HEK293T (cell line): ENCODE measurements around the gene LDHD.

ENCODE experiments used
- CTCF ChIA-PET: fragments of 350-600 bp; formaldehyde crosslinking; extraction: SDS; loops from one replicate; lab custom pipeline; 2021; ENCODE audit warnings: antibody characterized with exemption, inconsistent platforms; lab: Yijun Ruan, JAX
- POLR2A ChIA-PET: fragments of 350-600 bp; formaldehyde crosslinking; extraction: SDS; loops from one replicate; lab custom pipeline; 2020; ENCODE audit warnings: antibody characterized with exemption, inconsistent platforms; lab: Yijun Ruan, JAX
- DNase-seq: peaks from one replicate; pipeline ENCODE4 v3.0.0; 2012; ENCODE audit warnings: mixed read lengths; ENCODE audit errors: extremely low spot score
- ARNT ChIP-seq: fragments of 450-650 bp; IDR thresholded peaks from 2 replicates; pipeline ENCODE4 v1.6.1; 2017; ENCODE audit warnings: mild to moderate bottlenecking
- BHLHE40 ChIP-seq: fragments of 450-650 bp; IDR thresholded peaks from 2 replicates; pipeline ENCODE4 v1.6.1; 2016; ENCODE audit warnings: mild to moderate bottlenecking, moderate library complexity, borderline replicate concordance
- CTBP1 ChIP-seq: fragments of 450-650 bp; IDR thresholded peaks from 2 replicates; pipeline ENCODE4 v1.6.1; 2016; ENCODE audit warnings: borderline replicate concordance
- ELF4 ChIP-seq: fragments of 450-650 bp; IDR thresholded peaks from 2 replicates; pipeline ENCODE4 v1.6.1; 2017; ENCODE audit warnings: antibody characterized with exemption
- FOXA1 ChIP-seq: fragments of 450-650 bp; IDR thresholded peaks from 2 replicates; pipeline ENCODE4 v1.6.1; 2016; ENCODE audit warnings: mild to moderate bottlenecking
- FOXK2 ChIP-seq: fragments of 450-650 bp; IDR thresholded peaks from 2 replicates; pipeline ENCODE4 v1.6.1; 2016; ENCODE audit warnings: mild to moderate bottlenecking
- FOXM1 ChIP-seq: fragments of 450-650 bp; IDR thresholded peaks from 2 replicates; pipeline ENCODE4 v1.6.1; 2017; ENCODE audit warnings: mild to moderate bottlenecking, borderline replicate concordance
- HDGF ChIP-seq: fragments of 450-650 bp; IDR thresholded peaks from 2 replicates; pipeline ENCODE4 v1.6.1; 2017; ENCODE audit warnings: antibody characterized with exemption, borderline replicate concordance
- L3MBTL2 ChIP-seq: fragments of 450-650 bp; conservative IDR thresholded peaks from 2 replicates; pipeline ENCODE4 v1.6.1; 2016; ENCODE audit warnings: mild to moderate bottlenecking
- LEF1 ChIP-seq: fragments of 450-650 bp; IDR thresholded peaks from 2 replicates; pipeline ENCODE4 v1.6.1; 2017; ENCODE audit warnings: mild to moderate bottlenecking, borderline replicate concordance
- NFRKB ChIP-seq: fragments of 450-650 bp; IDR thresholded peaks from 2 replicates; pipeline ENCODE4 v1.6.1; 2016; ENCODE audit warnings: mild to moderate bottlenecking, moderate library complexity
- PKNOX1 ChIP-seq: fragments of 450-650 bp; IDR thresholded peaks from 2 replicates; pipeline ENCODE4 v1.6.1; 2016
- SP1 ChIP-seq: fragments of 450-650 bp; IDR thresholded peaks from 2 replicates; pipeline ENCODE4 v1.6.1; 2017
- SUZ12 ChIP-seq: fragments of 450-650 bp; IDR thresholded peaks from 2 replicates; pipeline ENCODE4 v1.6.1; 2016; ENCODE audit warnings: mild to moderate bottlenecking
- TARDBP ChIP-seq: fragments of 450-650 bp; IDR thresholded peaks from 2 replicates; pipeline ENCODE4 v1.6.1; 2016
- ZNF384 ChIP-seq: fragments of 450-650 bp; IDR thresholded peaks from 2 replicates; pipeline ENCODE4 v1.6.1; 2016

Gene LDHD

GRCh38 chr16:75085556-75085955 lies 31.0 kb downstream of the LDHD start:
- no peak for DNase-seq
- CTCF ChIA-PET, result interaction anchor here (1.4 kb wide), 1 partner anchor 26 kb away, joined by 3 read pairs; no protein-coding TSS in a partner anchor
- POLR2A ChIA-PET, result interaction anchor here (0.7 kb wide), 1 partner anchor 9 kb away, joined by 3 read pairs; no protein-coding TSS in a partner anchor

GRCh38 chr16:75083813-75084212 lies 32.8 kb downstream of the LDHD start:
- ChIA-PET POLR2A (no interaction called here), CTCF (no interaction called here)
- TF ChIP-seq HDGF (no peak), LEF1 (no peak), ZNF384 (no peak), PKNOX1 (no peak), CTBP1 (no peak), BHLHE40 (no peak), SUZ12 (no peak), ARNT (no peak), SP1 (no peak), ELF4 (no peak), FOXK2 (no peak), FOXA1 (no peak), L3MBTL2 (no peak), FOXM1 (no peak), TARDBP (no peak), NFRKB (no peak)
- no peak for DNase-seq

More at GRCh38 chr16:75085556-75085955, 31.0 kb downstream of the LDHD start:
- no peak for TF ChIP-seq CTBP1
- no peak for TF ChIP-seq ARNT
- TF ChIP-seq ZNF384, result no peak
- no peak for TF ChIP-seq FOXK2

DNA sequence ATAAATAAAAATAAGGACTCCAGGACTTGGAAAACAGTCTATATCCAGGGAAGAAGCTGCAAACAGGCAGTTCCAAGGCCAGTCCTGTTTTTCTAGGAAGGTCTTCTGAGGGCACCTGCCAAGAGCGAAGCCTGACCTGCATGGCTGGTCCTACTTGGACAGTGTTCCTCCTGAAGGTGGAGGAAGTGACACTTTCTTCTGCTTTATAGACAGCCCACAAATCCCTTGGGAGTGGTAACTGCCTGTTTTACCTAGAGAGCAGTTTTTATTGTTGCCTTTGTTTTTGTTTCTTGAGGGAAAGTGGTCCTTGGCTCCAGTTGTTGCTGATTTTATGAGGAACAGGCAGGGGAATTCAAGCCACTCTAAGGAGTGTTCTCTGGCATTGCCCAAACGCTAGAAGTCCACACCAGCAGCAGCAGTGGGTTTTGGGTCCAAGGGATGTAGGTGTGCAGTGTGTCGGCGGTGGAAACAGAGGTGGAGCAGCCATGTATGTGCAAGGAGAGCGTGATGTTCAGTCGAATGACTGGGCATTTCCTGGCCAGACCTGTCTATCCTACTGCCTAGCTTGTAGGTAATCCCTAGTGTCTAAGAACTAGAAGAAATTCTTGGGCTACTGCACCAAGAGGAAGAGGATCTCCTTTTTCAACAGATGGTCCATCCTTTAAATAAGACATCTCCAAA lies 35.3 kb downstream of the LDHD start:
- DNase-seq, result no peak
- ChIA-PET CTCF (no interaction called here), POLR2A (interaction anchor here (0.6 kb wide), 1 partner anchor 30 kb away, joined by 3 read pairs; no protein-coding TSS in a partner anchor)
- TF ChIP-seq PKNOX1 (no peak), SP1 (no peak), FOXA1 (no peak), ZNF384 (no peak), NFRKB (no peak), BHLHE40 (no peak), LEF1 (no peak), FOXM1 (no peak), ELF4 (no peak)

- no peak for DNase-seq
- CTCF ChIA-PET, result no interaction called here
- POLR2A ChIA-PET, result no interaction called here
- TF ChIP-seq FOXM1 (no peak), L3MBTL2 (no peak), BHLHE40 (no peak), TARDBP (no peak), NFRKB (no peak), HDGF (no peak), FOXA1 (no peak), ELF4 (no peak), PKNOX1 (no peak), ARNT (no peak), CTBP1 (no peak), LEF1 (no peak), ZNF384 (no peak), SUZ12 (no peak), SP1 (no peak), FOXK2 (no peak)
Observed at GRCh38 chr16:75080205-75081029, 36.2 kb downstream of the LDHD start.

DNA sequence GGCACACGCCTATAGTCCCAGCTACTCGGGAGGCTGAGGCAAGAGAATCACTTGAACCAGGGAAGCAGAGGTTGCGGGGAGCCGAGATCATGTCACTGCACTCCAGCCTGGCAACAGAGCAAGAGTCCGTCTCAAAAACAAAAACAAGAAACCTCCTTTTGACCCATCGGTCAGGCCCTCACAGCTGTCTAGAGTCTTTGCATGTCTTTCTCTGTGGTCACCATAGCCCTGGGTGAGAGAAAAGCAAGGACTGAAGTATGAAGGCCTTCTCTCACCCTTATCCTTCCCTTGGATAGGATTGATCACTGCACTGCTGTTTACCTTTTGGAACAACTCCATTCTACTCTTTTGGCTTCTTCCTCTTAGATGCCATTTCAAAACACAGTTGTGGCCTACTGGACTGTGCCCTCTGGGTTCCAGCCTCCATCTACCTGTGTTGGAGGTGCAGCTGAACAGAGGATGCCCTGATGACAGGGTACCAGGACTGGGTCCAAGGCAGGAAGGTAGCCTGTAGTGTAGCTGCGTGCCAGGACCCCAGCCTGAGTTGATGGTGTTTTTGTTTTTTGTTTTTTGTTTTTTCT lies 37.1 kb downstream of the LDHD start:
- DNase-seq, result no peak
- ChIA-PET POLR2A (no interaction called here), CTCF (no interaction called here)
- no peak for TF ChIP-seq BHLHE40

GRCh38 chr16:75078886-75079285 lies 37.7 kb downstream of the LDHD start:
- no peak for TF ChIP-seq L3MBTL2
- TF ChIP-seq CTBP1, result no peak
- no peak for TF ChIP-seq TARDBP
- TF ChIP-seq NFRKB, result no peak
- no peak for TF ChIP-seq ELF4
- TF ChIP-seq HDGF, result no peak
- no peak for TF ChIP-seq FOXM1
- TF ChIP-seq BHLHE40, result no peak
- no peak for TF ChIP-seq FOXK2
- TF ChIP-seq ZNF384, result no peak
- no peak for TF ChIP-seq PKNOX1
- ChIA-PET CTCF (no interaction called here), POLR2A (no interaction called here)
- DNase-seq, result no peak
